GM18511 (cell line): ENCODE data around the gene NFASC.

Experiments used
- ATAC-seq: cut with Tn5 transposase; IDR thresholded peaks from one replicate; pipeline ENCODE4 v1.9.1; 2021; ENCODE audit warnings: mild to moderate bottlenecking, moderate library complexity; ENCODE audit not compliant: unreplicated experiment

Gene NFASC

DNA sequence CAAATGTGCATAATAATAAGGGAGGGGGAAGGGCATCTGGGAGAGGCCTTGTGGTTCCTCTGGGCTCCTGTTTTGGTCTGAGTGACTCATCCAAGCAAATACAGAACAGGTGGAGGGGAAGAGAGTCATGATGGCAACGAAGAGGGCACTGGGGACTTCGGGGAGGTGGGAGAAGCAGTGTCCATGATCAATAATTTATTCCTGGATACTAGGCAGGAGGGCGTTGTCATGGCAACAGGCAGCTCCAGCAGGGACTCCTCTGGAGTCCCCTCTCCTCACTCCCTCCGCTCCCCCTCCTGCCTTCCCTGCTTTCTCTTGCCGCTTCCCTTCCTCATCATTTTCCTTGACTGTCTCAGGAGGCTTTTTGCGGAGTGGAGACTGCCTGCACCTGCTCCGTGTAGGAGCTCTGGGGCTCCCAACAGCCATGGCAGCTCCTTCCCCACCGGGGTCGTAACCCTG, 12.3 kb upstream of the NFASC start:
- no peak for ATAC-seq

DNA sequence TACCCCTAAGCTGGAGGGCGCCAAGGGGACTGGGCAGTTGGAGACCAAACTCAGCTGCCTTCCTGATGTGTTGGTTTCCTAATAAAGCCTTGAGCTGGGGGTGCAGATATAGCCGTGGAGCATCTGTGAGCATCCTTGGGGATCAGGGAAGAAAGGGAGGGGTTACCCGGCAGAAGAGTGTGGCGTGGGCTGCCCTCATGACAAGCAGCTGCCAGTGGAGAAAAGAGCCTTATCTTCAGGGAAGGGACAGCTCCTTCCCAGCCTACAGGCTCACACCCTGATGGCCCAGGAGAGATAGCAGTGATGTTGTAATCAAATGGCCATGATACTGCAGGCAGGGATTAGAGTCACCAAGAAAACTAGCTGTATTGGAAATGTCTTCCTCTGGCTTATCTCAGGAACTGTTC, 10.8 kb upstream of the NFASC start:
- no peak for ATAC-seq

DNA sequence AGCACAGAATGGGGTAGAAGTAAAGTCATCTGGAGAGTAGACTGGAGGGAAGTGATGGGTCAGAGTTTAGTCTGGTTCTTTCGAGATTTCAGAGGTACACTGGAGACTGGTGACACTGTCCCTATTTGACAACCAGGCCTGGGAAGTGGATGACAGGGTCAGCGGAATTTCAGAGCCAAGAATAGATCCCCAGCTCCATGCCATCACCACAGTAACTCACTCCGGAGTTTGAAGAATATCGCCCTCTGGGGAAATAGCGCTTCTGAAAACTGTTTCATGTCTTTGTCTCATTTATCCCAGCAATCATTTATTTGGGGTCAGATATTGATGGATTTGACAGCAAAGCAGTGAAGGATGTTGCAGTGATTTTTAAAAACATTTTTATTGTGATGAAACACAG, 7.6 kb upstream of the NFASC start:
- ATAC-seq: no peak

DNA sequence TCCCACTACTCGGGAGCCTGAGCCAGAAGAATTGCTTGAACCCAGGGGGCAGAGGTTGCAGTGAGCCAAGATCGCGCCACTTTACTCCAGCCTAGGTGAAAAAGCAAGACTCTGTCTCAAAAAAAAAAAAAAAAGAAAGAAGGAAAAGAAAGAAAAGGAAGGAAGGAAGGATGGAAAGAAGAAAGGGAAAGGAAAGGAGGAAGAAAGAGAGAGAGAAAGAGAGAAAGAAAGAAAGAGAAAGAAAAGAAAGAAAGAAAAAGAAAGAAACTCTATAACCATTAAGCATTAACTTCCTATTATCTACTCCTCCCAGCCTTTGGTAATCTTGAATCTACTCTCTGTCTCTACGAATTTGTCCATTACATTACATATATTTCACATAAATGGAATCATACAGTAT, 6.9 kb upstream of the NFASC start:
- no peak for ATAC-seq

DNA sequence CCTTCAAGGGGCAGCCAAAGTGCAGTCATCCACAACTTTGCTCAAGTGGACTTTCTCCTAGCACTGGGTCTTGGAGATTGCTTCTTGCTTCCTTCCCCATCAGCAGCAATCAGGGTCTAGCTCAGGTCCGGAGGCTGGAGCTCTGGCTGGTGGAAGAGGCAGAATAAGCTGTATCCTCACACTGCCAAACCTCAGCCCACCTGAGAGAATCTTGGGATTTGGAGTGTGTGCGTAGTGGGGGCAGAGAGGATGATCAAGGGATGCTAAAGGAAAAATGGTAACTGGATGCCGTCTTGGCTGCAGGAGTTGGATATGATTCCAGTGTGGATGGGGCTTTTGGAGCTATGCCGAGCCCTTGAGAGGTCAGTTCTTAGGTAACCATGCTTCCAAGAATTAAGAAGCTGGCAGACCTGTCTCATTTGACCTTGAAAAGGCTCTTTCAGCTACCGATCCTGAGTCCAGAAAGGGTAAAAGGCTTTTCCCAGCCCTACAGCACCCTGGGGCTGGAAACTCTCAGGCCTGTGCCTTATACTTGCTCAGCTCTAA, 4.5 kb upstream of the NFASC start:
- no peak for ATAC-seq

DNA sequence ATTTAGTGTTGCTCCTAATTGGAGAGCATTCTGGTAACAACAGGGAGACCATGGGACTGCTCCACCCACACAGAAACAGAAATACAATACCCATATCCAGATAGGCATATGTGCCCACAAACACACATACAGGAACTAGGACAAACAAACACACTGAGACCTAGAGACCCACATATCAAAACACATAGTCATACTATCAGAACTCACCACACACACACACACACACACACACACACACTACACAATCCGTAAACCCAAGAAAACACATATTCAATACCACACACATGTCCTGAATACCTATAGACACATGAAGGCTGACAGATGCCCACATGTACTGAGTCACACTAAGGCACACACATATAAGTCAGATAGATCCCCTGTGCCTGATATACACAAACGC, 3.5 kb upstream of the NFASC start:
- ATAC-seq: no peak

DNA sequence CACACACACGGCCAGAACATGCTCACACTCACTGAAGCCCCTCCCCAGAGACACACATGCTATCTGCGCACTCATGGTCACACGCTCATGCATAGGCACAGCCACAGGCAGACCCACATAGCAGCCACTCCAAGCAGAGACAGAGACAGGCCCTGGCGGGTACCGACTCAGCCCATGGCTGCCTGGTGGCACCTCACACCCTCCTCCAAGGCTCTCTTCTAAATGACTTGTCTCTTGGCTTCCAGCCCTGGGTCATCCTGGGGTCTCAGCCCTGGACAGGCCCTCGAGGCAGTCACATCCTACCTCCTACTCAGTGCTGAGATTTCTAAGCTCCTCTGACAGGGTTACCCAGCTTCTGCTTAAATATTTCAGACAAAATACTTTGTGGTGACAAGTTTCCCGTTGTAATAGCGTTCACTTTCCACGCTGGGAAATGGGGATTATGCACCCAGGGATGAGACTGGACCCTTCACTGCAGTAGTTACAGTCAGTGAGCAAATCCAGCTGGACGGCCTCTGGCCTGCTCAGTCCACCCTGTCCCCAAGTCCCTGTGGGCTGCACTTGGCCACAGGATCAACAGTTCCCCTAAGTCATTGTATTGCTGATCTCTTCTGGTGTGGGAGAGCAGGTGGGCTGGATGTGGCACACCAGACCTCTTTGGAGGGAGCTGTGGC, 2.9 kb upstream of the NFASC start:
- ATAC-seq: no peak

DNA sequence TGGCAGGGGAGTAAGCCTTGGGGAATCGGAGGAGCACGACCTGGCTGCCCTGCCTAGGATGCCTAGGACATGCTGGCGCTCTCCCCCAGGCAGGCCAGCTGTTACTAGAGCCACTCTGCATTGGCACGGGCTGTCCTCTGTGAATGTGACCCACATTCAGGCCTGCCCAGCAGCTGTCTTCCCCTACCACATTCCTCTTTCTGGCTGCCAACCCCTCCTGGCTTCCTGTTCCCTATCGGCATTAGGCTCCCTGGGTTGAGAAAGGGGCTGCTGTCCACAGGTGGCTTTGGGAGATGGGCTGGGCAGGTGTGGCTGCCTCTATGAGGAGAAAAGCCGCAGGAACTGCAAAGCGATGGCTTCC, 2.3 kb upstream of the NFASC start:
- ATAC-seq: no peak

DNA sequence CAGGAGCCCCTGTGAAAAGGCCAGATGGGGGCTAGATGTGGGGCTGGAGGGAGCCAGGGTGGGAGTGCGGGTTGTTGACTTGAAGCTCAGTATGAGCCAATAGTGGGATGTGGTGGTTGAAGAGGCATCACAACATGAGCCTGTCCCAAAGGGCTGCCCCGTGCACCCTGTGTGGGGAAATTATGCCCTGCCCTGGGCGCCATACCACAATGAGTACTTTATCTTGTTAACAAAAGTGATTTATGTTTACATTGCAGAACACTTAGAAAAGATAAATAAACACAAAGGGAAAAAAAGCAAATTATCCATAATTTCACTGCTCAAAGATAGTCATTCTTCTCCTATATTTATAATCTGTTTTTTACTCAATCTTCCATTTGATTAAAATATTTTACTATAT, 1.6 kb upstream of the NFASC start:
- no peak for ATAC-seq

DNA sequence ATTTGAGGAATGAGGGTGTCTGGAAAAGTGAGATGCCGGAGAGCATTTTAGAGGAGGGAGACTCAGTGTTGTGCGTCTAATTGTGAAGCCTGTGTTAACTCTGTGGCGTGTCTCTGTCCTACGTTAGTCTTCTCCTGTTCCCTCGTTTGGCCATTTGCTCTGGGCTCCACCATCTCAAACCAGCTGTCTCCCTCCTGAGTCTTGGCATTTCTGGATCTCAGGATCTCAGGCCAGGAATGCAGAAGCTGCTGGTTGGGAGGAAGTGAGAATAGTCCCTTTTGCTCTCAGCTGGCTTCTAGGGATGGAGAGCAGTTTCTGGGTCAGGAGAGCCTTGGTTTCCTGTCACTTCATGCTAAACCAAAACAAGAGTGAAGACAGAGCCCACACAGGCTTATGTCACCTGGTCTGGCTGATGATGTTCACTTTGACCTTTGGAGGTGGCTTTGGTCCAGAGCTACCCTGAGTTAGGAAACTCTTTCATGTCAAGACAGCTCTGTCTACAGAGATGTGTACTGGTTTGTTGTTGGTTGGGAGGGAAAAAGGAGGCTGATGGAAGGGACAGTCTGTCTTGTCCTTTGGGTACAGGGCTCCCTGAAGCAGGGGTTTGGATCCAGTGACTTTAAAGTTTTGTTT, 859 bp downstream of the NFASC start:
- ATAC-seq: no peak

DNA sequence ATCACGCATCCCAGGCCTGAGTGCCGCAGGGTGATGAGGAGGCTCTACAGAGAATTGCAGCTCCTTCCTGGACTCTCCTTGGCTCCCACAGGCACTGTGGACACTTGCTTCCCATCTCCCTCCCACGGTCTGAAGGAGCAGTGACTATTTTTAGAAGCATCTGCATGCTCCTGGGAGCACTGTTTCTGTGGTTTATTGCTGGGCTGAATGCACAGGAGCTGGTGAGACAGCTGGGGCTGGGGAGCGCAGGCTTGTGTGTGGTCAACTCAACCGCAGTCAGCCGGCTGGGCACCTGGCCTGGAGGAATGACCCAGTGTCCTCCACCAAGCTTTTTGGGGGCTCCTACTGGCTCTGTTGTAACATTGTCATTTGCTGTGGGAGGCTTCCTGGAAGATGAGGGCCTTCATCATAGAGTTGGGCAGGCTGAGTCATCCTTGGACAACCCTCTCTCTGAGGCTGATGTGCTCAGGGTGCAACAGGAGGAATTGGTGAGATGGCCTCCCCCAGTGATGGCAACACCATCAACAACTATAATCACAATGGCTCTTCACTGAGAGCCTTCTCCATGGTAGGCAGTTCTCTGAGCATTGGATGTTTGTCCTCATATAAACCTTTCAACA, 1.7 kb downstream of the NFASC start:
- no peak for ATAC-seq

DNA sequence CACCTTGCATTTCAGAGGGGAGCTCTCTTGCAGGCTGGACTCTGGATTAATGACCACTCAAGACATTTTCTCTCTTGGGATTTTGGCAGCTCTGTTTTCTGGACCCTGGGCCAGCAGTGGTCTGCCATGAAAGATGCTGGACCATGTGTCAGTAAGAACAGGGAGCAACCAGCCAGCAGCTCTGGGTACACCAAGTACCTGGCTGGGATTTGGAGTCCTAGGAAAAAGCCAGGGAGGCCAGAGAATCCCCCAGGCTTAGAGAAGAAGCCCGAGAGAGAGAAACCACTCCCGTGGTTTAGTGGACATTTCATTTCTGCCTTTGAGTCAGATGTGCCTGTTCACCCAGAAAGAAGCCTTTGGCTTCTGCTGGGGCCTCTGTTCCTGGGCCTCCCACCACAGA, 2.5 kb downstream of the NFASC start:
- ATAC-seq: no peak

DNA sequence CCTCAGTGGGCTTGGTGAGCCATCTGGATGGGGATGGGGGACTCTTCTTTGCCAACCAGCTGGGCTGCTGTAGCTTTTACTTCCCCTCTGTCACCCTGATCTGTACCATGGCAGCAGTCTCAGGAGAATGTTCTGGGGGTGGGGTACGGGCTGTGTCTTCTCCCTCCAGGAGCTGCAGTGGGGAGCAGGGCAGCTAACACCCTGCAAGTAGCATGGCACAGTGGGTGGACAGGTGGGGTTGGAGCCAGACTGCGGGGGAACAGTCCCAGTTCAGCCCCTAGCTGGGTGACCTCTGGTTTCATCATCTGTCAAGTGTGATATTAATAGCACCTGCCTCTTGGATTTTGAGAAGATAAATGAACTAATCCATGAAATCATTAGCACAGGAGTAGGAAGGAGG, 3.1 kb downstream of the NFASC start:
- no peak for ATAC-seq

DNA sequence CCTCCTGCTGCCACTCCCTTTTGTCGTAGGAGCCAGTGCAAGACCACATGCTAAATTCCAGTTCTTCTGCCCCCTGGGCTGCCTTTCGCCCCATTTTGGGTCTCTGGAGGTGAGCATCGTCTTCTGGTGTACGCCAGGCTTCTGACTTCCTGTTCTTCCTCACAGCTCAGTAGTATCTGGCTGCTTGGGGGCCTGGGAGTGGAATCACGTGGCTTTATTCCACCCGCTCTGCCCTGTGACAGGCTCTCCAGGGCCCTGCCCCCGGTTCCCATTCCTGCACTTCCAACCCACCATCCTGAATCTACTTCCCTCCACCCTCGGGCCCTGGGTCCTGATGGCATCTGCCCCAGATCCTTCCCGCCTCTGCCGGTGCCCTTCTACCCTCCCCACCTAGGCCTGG, 3.6 kb downstream of the NFASC start:
- ATAC-seq: no peak

DNA sequence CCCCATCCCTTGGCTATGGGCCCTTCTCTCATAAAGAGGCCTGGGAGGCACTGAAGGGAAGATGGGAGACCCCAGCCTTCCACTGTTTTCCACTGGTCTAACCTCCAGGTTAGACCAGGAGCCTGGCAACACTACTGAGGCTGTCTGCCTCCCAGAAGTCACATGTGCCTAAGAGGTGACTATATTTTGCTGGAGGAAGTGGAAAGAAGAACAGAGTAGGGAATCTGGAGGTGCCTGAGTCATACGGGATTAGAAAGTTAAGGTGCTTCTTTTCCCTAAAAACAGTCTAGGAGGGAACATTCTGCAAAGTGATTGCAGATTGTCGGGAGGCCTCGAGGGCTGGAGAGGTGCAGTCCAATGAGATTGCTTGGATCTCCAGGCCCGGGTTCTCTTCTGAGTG, 4.6 kb downstream of the NFASC start:
- ATAC-seq: no peak

DNA sequence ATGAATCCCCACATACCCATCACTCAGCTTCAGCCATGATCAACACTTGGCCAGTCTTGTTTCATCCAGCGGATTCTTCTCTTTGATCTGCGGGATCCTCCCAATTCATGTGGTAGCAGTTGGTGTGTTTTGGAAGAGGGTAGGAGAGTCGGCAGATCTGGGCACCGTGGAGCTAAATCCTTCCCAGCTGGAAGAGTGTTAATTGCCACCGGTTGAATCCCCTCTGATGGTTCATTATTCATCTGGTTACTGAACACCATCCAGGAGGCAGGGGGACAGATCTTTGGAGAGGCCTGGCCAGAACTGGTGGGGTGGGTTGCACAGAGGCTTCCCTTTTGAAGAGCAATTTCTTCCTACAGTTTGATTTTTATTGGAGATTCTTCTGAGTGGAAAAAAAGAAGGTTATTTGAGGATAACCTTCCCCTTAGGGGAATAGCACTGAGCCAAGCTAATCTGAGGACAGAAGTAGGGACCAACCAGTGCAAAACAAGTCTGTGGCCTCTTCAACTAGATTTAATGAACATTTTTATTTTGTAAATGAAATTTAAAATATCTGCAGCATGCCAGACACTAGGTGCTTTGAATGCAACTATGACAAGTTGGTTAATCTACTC, 8.1 kb downstream of the NFASC start:
- no peak for ATAC-seq

DNA sequence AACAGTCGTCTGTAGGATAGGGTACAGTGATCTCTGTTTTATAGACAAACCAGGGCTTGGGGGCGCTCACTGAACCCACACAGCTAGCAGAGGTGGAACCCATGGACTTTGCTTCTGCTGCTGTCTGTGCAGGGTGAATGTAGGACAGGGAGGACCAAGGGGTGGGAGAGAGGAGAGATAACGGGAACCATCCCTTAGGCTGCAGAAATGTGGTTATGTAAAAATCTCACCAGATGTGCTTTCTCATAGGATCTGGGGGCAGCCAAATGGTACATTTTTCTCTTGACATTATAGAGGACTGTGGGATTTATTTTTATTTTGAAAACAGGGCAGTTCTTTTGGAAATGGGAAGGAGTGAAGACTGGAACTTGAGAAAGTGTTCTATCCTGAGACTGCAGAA, 8.7 kb downstream of the NFASC start:
- ATAC-seq: no peak

DNA sequence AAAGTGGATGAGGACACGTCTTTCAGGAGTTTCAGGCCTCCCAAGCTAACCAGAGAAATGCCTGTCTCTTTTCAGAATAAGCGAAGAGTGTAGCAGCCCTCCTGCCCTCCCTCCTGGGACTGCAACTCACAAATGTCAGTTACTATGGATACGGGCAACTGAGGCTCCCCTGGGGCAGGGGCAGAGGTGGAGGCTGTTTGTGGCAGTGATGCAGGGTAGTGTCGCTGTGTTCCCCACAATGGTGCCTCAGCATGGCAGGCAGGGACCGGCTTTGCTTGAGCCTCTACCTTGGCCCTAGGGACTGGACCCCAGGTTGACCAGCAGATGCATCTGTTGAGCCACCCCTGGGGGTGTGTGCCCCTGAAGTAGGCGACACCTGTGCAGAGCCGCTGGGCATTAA, 10.2 kb downstream of the NFASC start:
- ATAC-seq: no peak

DNA sequence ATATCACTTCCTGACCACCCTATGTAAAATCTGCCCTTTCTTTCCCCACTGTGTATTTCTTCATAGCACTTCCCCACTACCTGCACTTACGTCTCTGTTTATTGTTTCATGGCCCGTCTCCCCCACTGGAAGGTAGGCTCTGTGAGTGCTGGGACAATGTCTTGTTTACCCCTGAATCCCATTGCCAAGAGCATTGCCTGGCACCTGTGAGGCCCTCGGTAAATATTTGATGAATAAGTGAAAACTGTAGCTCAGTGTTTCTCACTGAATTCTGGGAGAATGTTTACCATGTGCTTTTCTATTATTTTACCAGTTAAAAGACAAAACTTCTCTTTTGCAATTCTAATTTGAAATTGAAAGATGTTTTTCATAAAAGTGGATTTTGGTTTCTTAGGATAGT, 11.8 kb downstream of the NFASC start:
- ATAC-seq: no peak

DNA sequence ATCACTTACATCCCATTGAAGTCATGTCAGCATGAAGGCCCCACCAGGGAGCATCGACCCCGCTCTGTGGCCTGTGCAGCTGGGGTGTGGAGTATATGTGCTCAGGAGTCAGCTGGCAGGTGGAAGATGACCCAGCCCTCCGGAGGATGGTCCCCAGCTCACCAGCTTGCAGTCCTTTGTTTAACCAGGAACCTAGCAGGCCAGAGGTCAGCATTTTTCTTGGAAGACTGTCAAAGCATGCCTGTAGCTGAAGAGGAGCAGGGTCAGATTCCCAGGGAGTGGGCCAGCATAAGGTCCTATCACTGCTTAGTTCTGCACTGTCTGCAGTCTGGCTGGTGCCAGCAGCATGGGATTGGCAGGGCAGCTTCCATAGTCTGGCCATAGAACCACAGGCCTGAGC, 12.7 kb downstream of the NFASC start:
- no peak for ATAC-seq

DNA sequence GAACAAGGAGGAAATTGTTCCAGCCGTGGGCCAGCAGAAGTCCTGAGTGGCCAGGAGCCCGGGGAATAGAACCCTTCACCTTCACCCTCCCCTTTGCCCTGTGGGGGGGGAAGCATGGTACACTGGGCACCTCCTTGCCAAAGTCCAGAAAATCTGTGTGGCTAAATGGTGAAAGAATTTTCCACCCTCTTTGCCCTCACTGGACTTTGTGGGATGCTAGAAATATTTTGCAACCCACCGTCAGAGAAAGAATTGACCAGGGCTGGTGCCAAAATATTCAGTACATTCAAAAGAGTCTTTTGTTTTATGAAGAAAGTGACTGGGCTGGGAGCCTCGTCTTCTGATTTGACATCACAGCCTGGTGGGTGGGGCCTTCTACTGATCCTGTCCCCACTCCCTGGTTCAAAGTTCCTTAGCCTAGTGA, 14.6 kb downstream of the NFASC start:
- ATAC-seq: no peak

DNA sequence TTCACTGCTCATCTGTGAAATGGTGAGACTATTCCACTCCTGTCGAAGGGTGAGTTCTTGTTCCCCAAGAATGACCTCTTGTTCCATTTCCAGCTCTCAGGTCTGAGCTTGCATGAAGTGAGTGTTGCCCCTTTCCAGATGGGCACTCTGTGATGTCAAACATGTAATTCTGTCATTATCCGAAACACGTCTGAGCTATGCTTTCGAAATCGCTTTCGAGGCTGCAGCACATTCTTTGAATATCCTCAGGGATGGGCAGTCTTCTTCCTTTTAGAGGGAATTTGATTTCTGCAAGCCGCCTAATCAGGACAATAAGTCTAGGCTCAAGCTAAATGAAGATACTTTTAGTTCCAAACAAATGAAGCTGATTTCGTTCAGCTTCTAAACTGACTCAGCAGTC, 15.1 kb downstream of the NFASC start:
- no peak for ATAC-seq
